HepG2 (cell line): Measurements from ENCODE around the gene RPRD2. TPM values are rescaled to one million over a fixed set of nuclear protein-coding genes. Genes with fewer than 3 reads are reported as not detected.

ENCODE experiments used
- CENPX ChIP-seq: sonication (generic); formaldehyde crosslinking; IDR thresholded peaks from 2 replicates; pipeline ENCODE4 v1.9.0; 2021; ENCODE audit warnings: mild to moderate bottlenecking, missing genetic modification reagents, moderate library complexity
- CREB1 ChIP-seq, 2 experiments: fragments of 450-650 bp in 1 of 2; IDR thresholded peaks; 2 replicates each; pipeline ENCODE4 v1.6.1; 2016 to 2017; ENCODE audit warnings: control low read depth in 1 of 2, mild to moderate bottlenecking in 1 of 2, missing compliant biosample characterization in 1 of 2, missing genetic modification characterization in 1 of 2
- DRAP1 ChIP-seq: IDR thresholded peaks from 2 replicates; pipeline ENCODE4 v1.6.1; 2016; ENCODE audit warnings: missing genetic modification reagents, missing compliant biosample characterization
- ELF3 ChIP-seq: IDR thresholded peaks from 2 replicates; pipeline ENCODE4 v1.6.1; 2016; ENCODE audit warnings: missing genetic modification reagents, missing compliant biosample characterization
- FOXJ3 ChIP-seq: sonication (generic); formaldehyde crosslinking; IDR thresholded peaks from 2 replicates; pipeline ENCODE4 v1.4.0; 2020; ENCODE audit warnings: missing genetic modification reagents, mild to moderate bottlenecking, borderline replicate concordance
- KAT7 ChIP-seq: IDR thresholded peaks from 2 replicates; pipeline ENCODE4 v1.6.1; 2018; ENCODE audit warnings: borderline replicate concordance, missing compliant biosample characterization
- MED13 ChIP-seq: sonication (generic); formaldehyde crosslinking; IDR thresholded peaks from 2 replicates; pipeline ENCODE4 v1.5.0; 2020; ENCODE audit warnings: missing genetic modification reagents
- NR2F6 ChIP-seq, 2 experiments: IDR thresholded peaks; 2 replicates each; pipeline ENCODE4 v1.6.1; 2016; ENCODE audit warnings: antibody characterized with exemption in 1 of 2, mild to moderate bottlenecking in 1 of 2
- PHF20 ChIP-seq: sonication (generic); formaldehyde crosslinking; IDR thresholded peaks from 2 replicates; pipeline ENCODE4 v1.5.0; 2020; ENCODE audit warnings: mild to moderate bottlenecking, missing genetic modification reagents
- REPIN1 ChIP-seq: sonication (generic); formaldehyde crosslinking; IDR thresholded peaks from 2 replicates; pipeline ENCODE4 v1.8.0; 2022; ENCODE audit warnings: missing genetic modification reagents, low read depth, mild to moderate bottlenecking, borderline replicate concordance
- SALL2 ChIP-seq: sonication (generic); formaldehyde crosslinking; IDR thresholded peaks from 2 replicates; pipeline ENCODE4 v1.8.1; 2023; ENCODE audit warnings: mild to moderate bottlenecking, missing genetic modification reagents, inconsistent platforms
- SMARCC2 ChIP-seq: fragments of 450-650 bp; IDR thresholded peaks from 2 replicates; pipeline ENCODE4 v1.6.1; 2017; ENCODE audit warnings: antibody characterized with exemption, mild to moderate bottlenecking
- SP1 ChIP-seq, 2 experiments: fragments of 450-650 bp in 1 of 2; sonication (generic) in 1 of 2; formaldehyde crosslinking in 1 of 2; IDR thresholded peaks; 2 replicates each; pipeline versions ENCODE4 v1.4.0 to v1.6.1; 2016 to 2020; ENCODE audit warnings: missing genetic modification reagents in 1 of 2
- YEATS4 ChIP-seq: sonication (generic); formaldehyde crosslinking; IDR thresholded peaks from 2 replicates; pipeline ENCODE4 v1.4.0; 2020; ENCODE audit warnings: missing genetic modification reagents, borderline replicate concordance
- ZEB1 ChIP-seq: IDR thresholded peaks from 2 replicates; pipeline ENCODE4 v1.6.1; 2012; ENCODE audit warnings: mild to moderate bottlenecking, low read depth, inconsistent platforms; ENCODE audit not compliant: insufficient replicate concordance
- ZNF530 ChIP-seq: sonication (generic); formaldehyde crosslinking; IDR thresholded peaks from 2 replicates; pipeline ENCODE4 v1.5.0; 2020; ENCODE audit warnings: low read depth, mild to moderate bottlenecking, missing genetic modification reagents
- ZNF569 ChIP-seq: sonication (generic); formaldehyde crosslinking; IDR thresholded peaks from 2 replicates; pipeline ENCODE4 v1.5.0; 2020; ENCODE audit warnings: mild to moderate bottlenecking, missing genetic modification reagents, moderate library complexity, borderline replicate concordance
- ZNF572 ChIP-seq: sonication (generic); formaldehyde crosslinking; IDR thresholded peaks from 2 replicates; pipeline ENCODE4 v1.5.1; 2020; ENCODE audit warnings: mild to moderate bottlenecking, missing genetic modification reagents
- ZNF619 ChIP-seq: sonication (generic); formaldehyde crosslinking; IDR thresholded peaks from 2 replicates; pipeline ENCODE4 v1.4.0; 2020; ENCODE audit warnings: mild to moderate bottlenecking, missing genetic modification reagents
- ZNF691 ChIP-seq: sonication (generic); formaldehyde crosslinking; IDR thresholded peaks from 2 replicates; pipeline ENCODE4 v1.4.0; 2020; ENCODE audit warnings: missing genetic modification reagents, low read depth, mild to moderate bottlenecking, borderline replicate concordance
- ZNF713 ChIP-seq: sonication (generic); formaldehyde crosslinking; IDR thresholded peaks from 2 replicates; pipeline ENCODE4 v1.4.0; 2020; ENCODE audit warnings: mild to moderate bottlenecking, missing genetic modification reagents
- ZNF790 ChIP-seq: sonication (generic); formaldehyde crosslinking; IDR thresholded peaks from 2 replicates; pipeline ENCODE4 v1.8.0; 2022; ENCODE audit warnings: missing genetic modification reagents, mild to moderate bottlenecking, borderline replicate concordance
- polyA plus RNA-seq, 8 experiments: library from polyadenylated mRNA; depleted of rRNA in 3 of 8; stranded (reverse) in 7 of 8; unstranded in 1 of 8; fragments of >200 nt; fragmentation: Illumina TruSeq in 4 of 8; extraction: Trizol in 4 of 8; gene quantifications; 2 replicates each; pipeline versions ENCODE4 v1.2.1 to v1.2.3, GENCODE V29; 2011 to 2016; ENCODE audit warnings: low read depth in 4 of 8, missing spikeins in 1 of 8, mixed read lengths in 1 of 8; ENCODE audit not compliant: insufficient read depth in 1 of 8
- total RNA-seq, 5 experiments: library from RNA; depleted of rRNA; stranded (reverse); fragments of >200 nt; fragmentation: Illumina TruSeq; extraction: Trizol; gene quantifications; 2 replicates each; pipeline ENCODE4 v1.2.3, GENCODE V29; 2016; ENCODE audit warnings: low read depth in 1 of 5
- TF ChIP-seq, protein P1 (sequence below): sonication (generic); formaldehyde crosslinking; IDR thresholded peaks from 2 replicates; pipeline ENCODE4 v1.5.0; 2020; ENCODE audit warnings: mild to moderate bottlenecking, missing genetic modification reagents, moderate library complexity
- TF ChIP-seq, protein P2 (sequence below): IDR thresholded peaks from 2 replicates; pipeline ENCODE4 v1.6.1; 2016; ENCODE audit warnings: mild to moderate bottlenecking
- TF ChIP-seq, protein P3 (sequence below), 2 experiments: sonication (generic) in 1 of 2; formaldehyde crosslinking in 1 of 2; IDR thresholded peaks; 2 replicates each; pipeline versions ENCODE4 v1.4.0 to v1.6.1; 2018 to 2020; ENCODE audit warnings: missing genetic modification reagents in 2 of 2, borderline replicate concordance in 1 of 2, low read depth in 1 of 2, mild to moderate bottlenecking in 1 of 2, missing biosample characterization in 1 of 2

The RPRD2 gene
- total and polyA plus RNA-seq, 2 of the 13 experiments (the other 11 are each of a cell fraction or from before 2014, with no cell fraction given): 8.0 to 8.9 TPM

GRCh38 chr1:150516616-150517015 lies 152.7 kb downstream of the RPRD2 start (continued):
- TF ChIP-seq, protein P1, sequence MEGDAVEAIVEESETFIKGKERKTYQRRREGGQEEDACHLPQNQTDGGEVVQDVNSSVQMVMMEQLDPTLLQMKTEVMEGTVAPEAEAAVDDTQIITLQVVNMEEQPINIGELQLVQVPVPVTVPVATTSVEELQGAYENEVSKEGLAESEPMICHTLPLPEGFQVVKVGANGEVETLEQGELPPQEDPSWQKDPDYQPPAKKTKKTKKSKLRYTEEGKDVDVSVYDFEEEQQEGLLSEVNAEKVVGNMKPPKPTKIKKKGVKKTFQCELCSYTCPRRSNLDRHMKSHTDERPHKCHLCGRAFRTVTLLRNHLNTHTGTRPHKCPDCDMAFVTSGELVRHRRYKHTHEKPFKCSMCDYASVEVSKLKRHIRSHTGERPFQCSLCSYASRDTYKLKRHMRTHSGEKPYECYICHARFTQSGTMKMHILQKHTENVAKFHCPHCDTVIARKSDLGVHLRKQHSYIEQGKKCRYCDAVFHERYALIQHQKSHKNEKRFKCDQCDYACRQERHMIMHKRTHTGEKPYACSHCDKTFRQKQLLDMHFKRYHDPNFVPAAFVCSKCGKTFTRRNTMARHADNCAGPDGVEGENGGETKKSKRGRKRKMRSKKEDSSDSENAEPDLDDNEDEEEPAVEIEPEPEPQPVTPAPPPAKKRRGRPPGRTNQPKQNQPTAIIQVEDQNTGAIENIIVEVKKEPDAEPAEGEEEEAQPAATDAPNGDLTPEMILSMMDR (CRISPR knock-in tag): peak; percentile 69
- TF ChIP-seq, protein P2, sequence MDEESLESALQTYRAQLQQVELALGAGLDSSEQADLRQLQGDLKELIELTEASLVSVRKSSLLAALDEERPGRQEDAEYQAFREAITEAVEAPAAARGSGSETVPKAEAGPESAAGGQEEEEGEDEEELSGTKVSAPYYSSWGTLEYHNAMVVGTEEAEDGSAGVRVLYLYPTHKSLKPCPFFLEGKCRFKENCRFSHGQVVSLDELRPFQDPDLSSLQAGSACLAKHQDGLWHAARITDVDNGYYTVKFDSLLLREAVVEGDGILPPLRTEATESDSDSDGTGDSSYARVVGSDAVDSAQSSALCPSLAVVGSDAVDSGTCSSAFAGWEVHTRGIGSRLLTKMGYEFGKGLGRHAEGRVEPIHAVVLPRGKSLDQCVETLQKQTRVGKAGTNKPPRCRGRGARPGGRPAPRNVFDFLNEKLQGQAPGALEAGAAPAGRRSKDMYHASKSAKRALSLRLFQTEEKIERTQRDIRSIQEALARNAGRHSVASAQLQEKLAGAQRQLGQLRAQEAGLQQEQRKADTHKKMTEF: no peak
- TF ChIP-seq ZNF713 (CRISPR knock-in tag) (no peak), CENPX (CRISPR knock-in tag) (no peak), FOXJ3 (CRISPR knock-in tag) (no peak), ELF3 (CRISPR knock-in tag) (peak; percentile 17; the same call in 1 of the 2 replicates), ZEB1 (no peak), SMARCC2 (no peak), ZNF790 (CRISPR knock-in tag) (no peak), ZNF569 (CRISPR knock-in tag) (no peak), DRAP1 (CRISPR knock-in tag) (0 out of 2 replicates have a peak, but pooled peaks have one; percentile 16), CREB1 (IDR thresholded peaks at IDR 0.05) (no peak), CREB1 (CRISPR knock-in tag; IDR thresholded peaks at IDR 0.05) (no peak), ZNF572 (no peak), SP1 (IDR thresholded peaks at IDR 0.05) (no peak), SP1 (CRISPR knock-in tag; IDR thresholded peaks at IDR 0.05) (no peak), SALL2 (CRISPR knock-in tag) (no peak), PHF20 (CRISPR knock-in tag) (no peak), MED13 (CRISPR knock-in tag) (no peak), NR2F6 (IDR thresholded peaks at IDR 0.05) (0 out of 2 replicates have a peak, but pooled peaks have one; percentile 33), NR2F6 (CRISPR knock-in tag; IDR thresholded peaks at IDR 0.05) (no peak), KAT7 (CRISPR knock-in tag) (0 out of 2 replicates have a peak, but pooled peaks have one; percentile 7), ZNF691 (no peak), ZNF530 (CRISPR knock-in tag) (no peak), REPIN1 (0 out of 2 replicates have a peak, but pooled peaks have one; percentile 20), ZNF619 (CRISPR knock-in tag) (no peak), YEATS4 (CRISPR knock-in tag) (no peak)
- TF ChIP-seq, protein P3, sequence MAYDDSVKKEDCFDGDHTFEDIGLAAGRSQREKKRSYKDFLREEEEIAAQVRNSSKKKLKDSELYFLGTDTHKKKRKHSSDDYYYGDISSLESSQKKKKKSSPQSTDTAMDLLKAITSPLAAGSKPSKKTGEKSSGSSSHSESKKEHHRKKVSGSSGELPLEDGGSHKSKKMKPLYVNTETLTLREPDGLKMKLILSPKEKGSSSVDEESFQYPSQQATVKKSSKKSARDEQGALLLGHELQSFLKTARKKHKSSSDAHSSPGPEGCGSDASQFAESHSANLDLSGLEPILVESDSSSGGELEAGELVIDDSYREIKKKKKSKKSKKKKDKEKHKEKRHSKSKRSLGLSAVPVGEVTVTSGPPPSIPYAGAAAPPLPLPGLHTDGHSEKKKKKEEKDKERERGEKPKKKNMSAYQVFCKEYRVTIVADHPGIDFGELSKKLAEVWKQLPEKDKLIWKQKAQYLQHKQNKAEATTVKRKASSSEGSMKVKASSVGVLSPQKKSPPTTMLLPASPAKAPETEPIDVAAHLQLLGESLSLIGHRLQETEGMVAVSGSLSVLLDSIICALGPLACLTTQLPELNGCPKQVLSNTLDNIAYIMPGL (CRISPR knock-in tag; IDR thresholded peaks at IDR 0.05; ENCODE audit: borderline replicate concordance in 1 of 2, low read depth in 1 of 2): peak in 1 of 2 experiments; percentile 67; a peak in 1 of 4 replicates
